Measurements from ENCODE around the gene OTC. TPM values are rescaled to one million over a fixed set of nuclear protein-coding genes. Genes with fewer than 3 reads are reported as not detected.
A peak's percentile ranks its signal among the peaks of the same experiment; 100 is the strongest.

Gene OTC
- polyA plus RNA-seq, 1 donor from 2014 or later, result not detected

GRCh38 chrX:38327775-38328081 is 24.7 kb upstream of the OTC start:
- Histone ChIP-seq H3K27ac (ENCODE audit: low read length) (no peak overlapping the region), H3K9me2 (ENCODE audit: insufficient read depth, low read length) (no peaks in the 10 kb centered on the region), H3F3A (ENCODE audit: insufficient read depth, low read length, poor library complexity, severe bottlenecking) (no peaks in the 10 kb centered on the region), H3K79me2 (replicated peaks; ENCODE audit: insufficient read depth, low read length) (no peaks in the 10 kb centered on the region), H3K36me3 (ENCODE audit: insufficient read depth, low read length) (no peaks in the 10 kb centered on the region), H3K9me3 (ENCODE audit: low read length) (no peaks in the 10 kb centered on the region), H4K20me1 (ENCODE audit: insufficient read depth) (no peaks in the 10 kb centered on the region), H3K27me3 (ENCODE audit: insufficient read depth, low read depth, low read length) (no peaks in the 10 kb centered on the region), H3K4me2 (ENCODE audit: low read length) (no peak overlapping the region), H3K4me3 (ENCODE audit: low read length) (peak overlapping the region; percentile 83), H2AFZ (ENCODE audit: low read depth, low read length) (no peak overlapping the region), H3K9ac (ENCODE audit: low read length) (peak overlapping the region; percentile 41)
- TF ChIP-seq MXI1 (conservative IDR thresholded peaks at IDR 0.05; ENCODE audit: poor library complexity, severe bottlenecking), result no peak
- TF ChIP-seq TAF1 (IDR thresholded peaks at IDR 0.05; ENCODE audit: low read depth), result no peak
- TF ChIP-seq POLR2AphosphoS5 (IDR thresholded peaks at IDR 0.05), result no peak
- TF ChIP-seq RAD21 (conservative IDR thresholded peaks at IDR 0.05), result no peak
- no peak for TF ChIP-seq EZH2 (IDR thresholded peaks at IDR 0.05; ENCODE audit: borderline replicate concordance, insufficient read depth, low read length, poor library complexity, severe bottlenecking)
- TF ChIP-seq REST (IDR thresholded peaks at IDR 0.05; ENCODE audit: borderline replicate concordance), result no peak
- peak; percentile 20 for TF ChIP-seq SMC3 (conservative IDR thresholded peaks at IDR 0.05; ENCODE audit: poor library complexity)
- TF ChIP-seq CTCF (IDR thresholded peaks at IDR 0.05; ENCODE audit: poor library complexity, severe bottlenecking), result peak; percentile 23
- no peak for TF ChIP-seq EP300 (conservative IDR thresholded peaks at IDR 0.05; ENCODE audit: poor library complexity, severe bottlenecking)

- Histone ChIP-seq H4K20me1 (ENCODE audit: insufficient read depth) (no peaks in the 10 kb centered on the region), H3F3A (ENCODE audit: insufficient read depth, low read length, poor library complexity, severe bottlenecking) (no peaks in the 10 kb centered on the region), H3K9ac (ENCODE audit: low read length) (no peak overlapping the region), H3K4me2 (ENCODE audit: low read length) (no peak overlapping the region), H3K9me2 (ENCODE audit: insufficient read depth, low read length) (no peaks in the 10 kb centered on the region), H3K9me3 (ENCODE audit: low read length) (no peaks in the 10 kb centered on the region), H3K36me3 (ENCODE audit: insufficient read depth, low read length) (no peaks in the 10 kb centered on the region), H3K4me3 (ENCODE audit: low read length) (no peak overlapping the region), H3K79me2 (replicated peaks; ENCODE audit: insufficient read depth, low read length) (no peaks in the 10 kb centered on the region), H2AFZ (ENCODE audit: low read depth, low read length) (no peak overlapping the region), H3K27me3 (ENCODE audit: insufficient read depth, low read depth, low read length) (no peaks in the 10 kb centered on the region), H3K27ac (ENCODE audit: low read length) (no peak overlapping the region)
- TF ChIP-seq RAD21 (conservative IDR thresholded peaks at IDR 0.05) (no peak), CTCF (IDR thresholded peaks at IDR 0.05; ENCODE audit: poor library complexity, severe bottlenecking) (no peak), TAF1 (IDR thresholded peaks at IDR 0.05; ENCODE audit: low read depth) (no peak), SMC3 (conservative IDR thresholded peaks at IDR 0.05; ENCODE audit: poor library complexity) (no peak), EP300 (conservative IDR thresholded peaks at IDR 0.05; ENCODE audit: poor library complexity, severe bottlenecking) (no peak), EZH2 (IDR thresholded peaks at IDR 0.05; ENCODE audit: borderline replicate concordance, insufficient read depth, low read length, poor library complexity, severe bottlenecking) (no peak), MXI1 (conservative IDR thresholded peaks at IDR 0.05; ENCODE audit: poor library complexity, severe bottlenecking) (no peak), POLR2AphosphoS5 (IDR thresholded peaks at IDR 0.05) (no peak), REST (IDR thresholded peaks at IDR 0.05; ENCODE audit: borderline replicate concordance) (no peak)
Observed at GRCh38 chrX:38332505-38332904, 19.9 kb upstream of the OTC start.
